ENCODE measurements around the gene DAB2IP.
"Not testable (repeated sequence)": the region's sequence is repeated elsewhere in the genome, so short reads cannot be mapped to it uniquely, and the experiment has no call there.

Gene DAB2IP

DNA sequence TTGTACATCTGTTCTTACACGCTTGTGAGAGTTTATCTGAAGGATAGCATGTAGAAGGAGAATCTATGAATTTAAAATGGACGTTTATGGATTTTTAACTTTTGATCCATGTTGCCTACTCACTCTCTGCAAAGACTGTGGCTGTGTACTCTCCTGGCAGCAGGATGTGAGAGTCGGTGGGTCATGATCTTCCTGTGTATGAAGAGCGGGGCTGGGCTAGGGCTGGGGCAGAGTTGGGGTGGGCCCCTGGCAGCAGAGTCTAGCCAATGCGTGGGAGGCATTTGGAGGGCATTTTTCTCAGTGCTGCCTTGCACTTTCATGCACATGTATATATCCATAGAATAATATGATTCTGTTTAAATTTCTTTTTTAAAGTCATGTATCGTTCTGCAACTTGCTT is 24.0 kb upstream of the DAB2IP start:
- no peak for DNase-seq

- DNase-seq, result no peak
Measured at GRCh38 chr9:121628401-121628800, 23.0 kb upstream of the DAB2IP start.

DNA sequence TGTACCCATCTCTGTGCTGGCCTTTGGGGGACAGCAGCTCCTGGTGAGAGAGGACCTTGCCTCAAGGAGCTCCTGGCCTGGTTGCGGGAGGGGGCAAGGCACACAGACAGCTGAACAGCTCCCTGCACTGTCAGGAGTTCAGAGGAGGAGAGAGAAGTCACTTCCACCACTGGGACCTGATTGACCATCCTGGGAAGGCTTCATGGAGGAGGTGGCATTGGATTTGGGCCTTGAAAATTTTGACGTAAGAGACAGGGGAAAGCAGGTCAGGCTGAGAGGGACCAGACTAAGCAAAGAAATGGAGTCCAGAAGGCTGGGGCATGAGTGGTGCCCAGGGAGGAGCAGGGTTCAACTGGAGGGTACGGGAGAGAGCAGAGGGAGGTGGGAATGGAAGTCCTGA is 20.3 kb upstream of the DAB2IP start:
- no peak for DNase-seq

GRCh38 chr9:121631978-121632418 is 19.4 kb upstream of the DAB2IP start:
- no peak for DNase-seq

DNA sequence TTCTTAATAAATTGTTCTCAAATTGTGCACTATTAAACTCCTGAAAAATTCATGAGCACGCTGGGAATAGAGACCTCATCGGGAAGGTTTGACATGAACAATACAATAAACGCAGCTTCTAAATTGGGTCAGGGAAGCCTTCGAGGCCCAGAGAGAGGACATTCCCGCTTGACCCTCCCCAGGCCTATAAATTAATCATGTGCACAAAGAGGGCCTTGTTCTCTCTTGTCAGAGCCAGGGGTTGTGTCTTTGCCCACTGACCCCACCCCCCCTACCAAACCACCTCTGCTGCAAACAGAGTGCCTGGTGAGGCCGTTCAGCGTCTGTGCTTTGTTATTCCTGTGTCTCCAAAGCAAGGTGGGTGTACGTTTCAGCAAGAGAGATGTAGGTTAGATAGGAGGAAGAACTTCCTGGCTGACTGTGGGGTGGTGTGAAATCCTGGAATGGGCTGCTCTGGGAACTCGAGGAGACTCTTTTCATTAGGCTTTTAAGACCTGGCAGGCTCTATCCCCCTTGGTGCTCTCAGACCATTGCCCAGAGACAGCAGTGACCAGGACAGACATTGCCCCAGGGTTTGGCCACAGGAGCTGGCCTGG is 18.2 kb upstream of the DAB2IP start:
- DNase-seq, result no peak

GRCh38 chr9:121633736-121634135 is 17.7 kb upstream of the DAB2IP start:
- no peak for DNase-seq

- DNase-seq, result no peak
Measured at GRCh38 chr9:121634329-121635261, 16.8 kb upstream of the DAB2IP start.

DNA sequence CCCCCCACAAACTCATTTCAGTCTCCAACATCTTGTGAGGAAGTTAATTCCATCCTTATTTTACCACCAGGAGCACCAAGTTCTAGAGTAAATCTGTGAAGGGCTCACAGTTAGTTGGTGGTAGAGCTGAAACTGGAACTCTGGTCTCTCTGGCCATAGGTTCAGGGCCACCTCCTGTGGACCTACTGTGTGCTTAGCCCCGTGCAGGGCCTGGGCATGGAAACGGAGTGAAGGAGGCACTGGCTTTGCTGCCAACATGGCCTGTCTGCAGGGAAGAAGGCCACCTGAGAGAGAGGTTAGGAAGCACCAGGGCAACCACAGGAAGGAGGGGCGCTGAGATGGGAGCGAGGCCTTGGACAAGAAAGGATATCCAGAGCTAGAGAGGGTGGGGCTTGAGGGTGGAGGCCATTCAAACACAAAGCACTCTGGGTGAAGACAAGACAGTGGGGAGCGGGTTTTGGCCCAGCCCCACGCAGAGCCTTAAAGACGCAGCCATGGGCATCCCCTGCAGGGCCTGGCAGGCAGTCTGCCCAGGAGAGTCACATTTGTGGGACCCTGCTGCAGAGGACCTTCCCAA is 16.0 kb upstream of the DAB2IP start:
- DNase-seq, result no peak

DNA sequence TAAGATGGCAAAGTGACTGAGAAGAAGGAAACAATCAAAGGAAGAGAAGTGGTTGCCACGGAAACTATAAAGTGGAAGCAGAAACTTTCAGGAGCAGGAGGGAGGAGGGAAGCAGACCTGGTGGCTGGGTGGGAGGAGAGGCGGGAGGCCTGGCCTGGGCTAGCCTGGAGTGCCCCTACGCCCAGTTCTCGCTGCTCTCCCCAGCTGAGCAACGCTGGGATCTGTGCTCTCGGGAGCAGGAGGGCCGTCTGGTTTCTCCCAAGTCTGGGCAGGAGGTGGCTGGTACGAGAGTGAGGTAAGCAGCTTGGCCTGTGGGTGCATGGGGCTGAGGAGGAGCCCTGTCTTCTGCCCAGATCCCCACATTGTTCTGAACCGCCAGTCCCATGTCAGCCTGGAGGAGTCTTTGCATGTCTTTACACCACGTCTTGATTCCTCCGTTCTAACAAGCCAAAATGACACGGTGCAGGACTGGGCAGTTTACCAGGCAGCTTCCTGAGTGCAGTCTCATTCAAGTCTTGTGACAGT is 15.0 kb upstream of the DAB2IP start:
- DNase-seq, result no peak

GRCh38 chr9:121636978-121637712 is 14.3 kb upstream of the DAB2IP start:
- DNase-seq, result no peak

GRCh38 chr9:121637713-121638220 is 13.7 kb upstream of the DAB2IP start:
- DNase-seq, result no peak

- DNase-seq, result no peak
Measured at GRCh38 chr9:121638399-121638798, 13.0 kb upstream of the DAB2IP start.

GRCh38 chr9:121638901-121639592 is 12.4 kb upstream of the DAB2IP start:
- no peak for DNase-seq

DNA sequence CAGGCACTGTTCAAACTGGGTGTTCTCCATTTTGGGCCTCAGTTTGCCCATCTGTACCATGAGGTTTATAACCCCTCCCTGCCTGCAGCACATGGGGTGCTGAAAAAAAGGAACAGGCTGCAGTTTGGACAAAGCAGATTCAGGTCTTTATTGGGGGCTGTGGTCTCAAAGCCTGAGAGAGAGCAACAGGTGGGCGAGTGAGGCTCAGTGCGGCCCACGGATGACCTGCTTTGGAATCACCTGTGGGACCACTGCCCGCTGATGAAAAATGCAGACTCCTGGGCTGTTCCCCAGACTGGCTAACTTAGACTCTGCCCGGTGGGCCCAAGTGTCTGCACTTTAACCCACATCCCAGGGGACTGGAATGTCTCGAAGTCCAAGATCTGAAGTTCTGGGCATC is 11.8 kb upstream of the DAB2IP start:
- no peak for DNase-seq

GRCh38 chr9:121640076-121640475 is 11.4 kb upstream of the DAB2IP start:
- no peak for DNase-seq

DNA sequence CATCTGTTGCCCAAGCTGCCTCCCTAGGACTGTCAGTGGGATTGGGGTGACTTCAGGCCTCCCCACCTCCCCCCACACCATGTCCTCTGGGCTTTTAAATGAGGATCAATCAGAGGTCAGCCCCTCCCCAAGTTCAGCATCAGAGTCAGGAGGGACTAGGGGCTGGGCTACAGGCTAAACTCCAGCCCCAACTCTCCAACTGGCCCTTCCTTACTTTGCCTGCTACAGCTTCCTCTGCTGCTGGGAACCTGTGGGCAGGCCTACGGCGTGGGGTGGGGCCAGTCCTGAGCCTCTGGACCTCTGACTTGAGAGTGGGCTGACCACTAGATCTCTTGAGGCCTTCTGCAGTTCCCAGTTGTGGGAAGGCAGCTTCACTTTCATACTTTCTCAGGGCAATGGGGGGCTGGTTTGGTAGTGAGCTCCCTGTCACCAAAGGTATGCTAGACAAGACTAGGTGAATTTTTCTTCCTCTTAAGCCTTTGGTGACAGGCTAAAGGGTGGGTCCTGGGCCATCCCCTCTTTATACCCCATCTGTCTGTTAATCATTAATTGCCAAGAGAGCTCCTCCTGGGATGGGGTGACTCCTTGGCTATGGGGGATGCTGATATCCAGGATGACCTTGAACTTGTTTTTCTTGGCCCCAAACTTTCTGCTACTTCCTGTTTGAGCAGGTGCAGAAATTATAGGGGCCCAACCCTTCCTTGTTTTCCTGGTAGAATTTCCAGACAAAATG is 10.8 kb upstream of the DAB2IP start:
- no peak for DNase-seq

- DNase-seq, result no peak
Measured at GRCh38 chr9:121641224-121641611, 10.2 kb upstream of the DAB2IP start.

GRCh38 chr9:121642758-121643157 is 8.7 kb upstream of the DAB2IP start:
- no peak for DNase-seq

GRCh38 chr9:121643473-121643872 is 8.0 kb upstream of the DAB2IP start:
- DNase-seq, result no peak

GRCh38 chr9:121644040-121644439 is 7.4 kb upstream of the DAB2IP start:
- DNase-seq, result not testable (repeated sequence)

DNA sequence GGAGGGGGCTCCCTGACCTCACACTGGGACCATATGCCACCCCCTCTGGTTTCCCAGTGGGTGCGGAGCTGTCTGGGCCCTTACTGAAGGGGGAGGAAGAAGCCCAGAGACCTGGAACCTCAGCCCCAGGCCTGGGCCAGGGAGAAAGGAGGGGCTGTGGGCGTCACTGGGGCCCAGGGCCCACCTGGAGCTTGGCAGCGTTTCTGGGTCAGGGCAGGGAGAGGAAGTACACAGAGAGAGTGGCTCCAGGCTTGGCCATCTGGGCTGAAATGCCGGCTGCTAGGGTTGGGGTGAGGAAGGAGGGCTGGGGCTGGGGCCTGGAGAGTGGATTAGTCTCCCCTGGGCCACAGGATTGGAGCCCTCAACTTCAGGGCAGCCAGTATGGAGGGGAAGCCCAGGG is 6.4 kb upstream of the DAB2IP start:
- no peak for DNase-seq

Data from NCI-H1048 (cell line).